GM19035 (cell line): ENCODE data around the gene SYNPO2.
"Not testable (repeated sequence)": the region's sequence is repeated elsewhere in the genome, so short reads cannot be mapped to it uniquely, and the experiment has no call there.

Experiments
- ATAC-seq: cut with Tn5 transposase; IDR thresholded peaks from one replicate; pipeline ENCODE4 v1.9.1; 2021; ENCODE audit not compliant: unreplicated experiment

SYNPO2 gene

DNA sequence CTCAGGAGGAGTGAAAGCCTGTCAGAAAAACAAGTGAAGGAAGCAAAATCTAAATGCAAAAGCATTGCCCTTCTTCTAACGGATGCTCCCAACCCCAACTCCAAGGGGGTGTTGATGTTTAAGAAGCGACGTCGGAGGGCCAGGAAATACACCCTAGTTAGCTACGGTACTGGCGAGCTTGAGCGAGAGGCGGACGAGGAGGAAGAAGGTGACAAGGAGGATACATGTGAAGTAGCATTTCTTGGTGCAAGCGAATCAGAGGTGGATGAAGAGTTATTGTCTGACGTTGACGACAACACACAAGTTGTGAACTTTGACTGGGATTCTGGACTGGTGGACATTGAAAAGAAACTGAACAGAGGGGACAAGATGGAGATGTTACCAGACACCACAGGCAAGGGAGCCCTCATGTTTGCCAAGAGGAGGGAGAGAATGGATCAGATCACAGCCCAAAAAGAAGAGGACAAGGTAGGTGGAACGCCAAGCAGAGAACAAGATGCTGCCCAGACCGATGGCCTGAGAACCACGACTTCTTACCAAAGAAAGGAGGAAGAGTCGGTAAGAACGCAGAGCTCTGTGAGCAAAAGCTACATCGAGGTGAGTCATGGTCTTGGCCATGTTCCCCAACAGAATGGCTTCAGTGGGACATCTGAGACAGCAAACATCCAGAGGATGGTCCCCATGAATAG, 141.3 kb downstream of the SYNPO2 start:
- no peak for ATAC-seq

DNA sequence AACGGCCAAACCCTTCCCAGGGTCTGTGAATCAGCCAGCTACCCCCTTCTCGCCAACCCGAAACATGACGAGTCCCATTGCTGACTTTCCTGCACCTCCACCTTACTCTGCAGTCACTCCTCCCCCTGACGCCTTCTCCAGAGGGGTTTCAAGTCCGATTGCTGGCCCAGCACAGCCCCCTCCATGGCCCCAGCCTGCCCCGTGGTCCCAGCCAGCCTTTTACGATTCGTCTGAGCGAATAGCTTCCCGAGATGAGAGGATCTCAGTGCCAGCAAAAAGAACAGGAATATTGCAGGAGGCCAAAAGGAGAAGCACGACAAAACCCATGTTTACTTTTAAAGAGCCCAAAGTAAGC, 141.9 kb downstream of the SYNPO2 start:
- ATAC-seq, result no peak

- no peak for ATAC-seq
These were observed 142.6 kb downstream of the SYNPO2 start for GRCh38 chr4:119031218-119031617.

DNA sequence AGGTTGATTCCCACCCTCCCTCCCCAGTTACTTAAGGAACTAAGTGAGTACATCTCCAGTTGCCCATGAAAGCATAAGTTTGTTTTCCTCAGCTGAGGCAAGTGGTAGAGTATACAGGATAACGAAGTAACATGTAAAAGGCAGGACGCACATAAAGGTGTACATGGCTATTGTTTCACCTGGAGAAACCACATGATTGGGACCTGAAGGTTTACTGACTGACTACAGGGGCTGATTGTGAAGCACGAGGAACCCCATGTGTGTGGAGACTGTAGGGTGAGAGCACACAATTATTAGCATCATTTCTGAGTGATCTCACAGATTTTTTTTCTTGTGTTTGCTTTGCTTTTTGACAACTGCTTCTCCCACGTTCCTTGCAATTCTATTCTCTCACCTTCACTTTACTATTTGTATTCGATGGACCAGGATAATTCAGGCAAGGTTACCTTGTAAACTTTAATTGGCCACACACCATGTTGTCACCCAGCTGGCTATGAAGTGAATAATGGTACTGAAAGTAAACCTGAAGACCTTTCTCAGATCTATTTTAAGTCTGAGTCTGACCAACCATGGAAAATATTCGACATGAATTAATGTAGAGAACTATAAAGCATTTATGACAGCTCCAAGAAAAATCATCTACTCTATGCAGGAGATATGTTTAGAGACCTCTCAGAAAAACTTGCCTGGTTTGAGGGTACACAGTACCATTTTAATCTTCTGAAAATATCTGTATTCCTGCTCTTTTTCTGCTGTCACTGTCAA, 144.4 kb downstream of the SYNPO2 start:
- no peak for ATAC-seq

GRCh38 chr4:119034276-119035008, 145.8 kb downstream of the SYNPO2 start:
- ATAC-seq, result no peak

DNA sequence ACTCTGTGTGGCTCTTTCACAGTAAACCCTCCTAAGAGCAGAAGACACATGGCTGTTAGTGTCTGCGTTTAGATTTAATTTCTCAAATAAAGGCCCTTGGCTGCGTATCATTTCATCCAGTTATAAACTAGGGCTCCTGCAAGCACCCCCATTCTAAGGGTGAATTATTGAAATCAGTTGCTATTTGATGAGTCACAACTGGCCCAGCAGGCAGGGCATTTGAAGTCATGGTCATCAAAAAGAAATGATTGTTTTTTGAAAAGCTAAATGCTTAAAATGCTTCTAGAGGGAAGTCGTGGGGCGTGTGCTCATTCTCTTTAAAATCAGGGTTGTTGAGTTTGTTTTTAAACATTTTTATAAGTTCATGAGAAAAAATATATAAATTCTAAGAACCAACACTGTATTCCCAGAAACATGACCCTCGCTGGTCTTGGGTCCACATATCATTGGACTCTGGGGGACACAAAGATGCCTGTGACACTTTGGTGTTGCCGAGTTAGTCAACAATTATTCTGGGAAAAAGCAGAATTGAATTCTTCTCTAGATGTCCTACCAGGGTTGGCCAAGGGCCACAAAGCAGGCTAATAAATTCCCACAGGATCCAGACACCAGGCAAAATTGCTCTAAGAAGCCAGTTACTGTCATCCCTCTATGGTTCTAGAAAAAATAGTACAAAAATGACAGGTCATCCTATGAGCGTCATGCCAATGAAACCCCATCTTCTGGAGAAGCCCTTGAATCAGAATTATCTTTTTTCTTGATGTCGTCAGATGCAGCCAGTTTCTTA, 147.5 kb downstream of the SYNPO2 start:
- no peak for ATAC-seq

GRCh38 chr4:119037709-119038108, 149.1 kb downstream of the SYNPO2 start:
- ATAC-seq, result no peak

GRCh38 chr4:119038116-119038841, 149.6 kb downstream of the SYNPO2 start:
- ATAC-seq, result peak; percentile 43

GRCh38 chr4:119039160-119039559, 150.5 kb downstream of the SYNPO2 start:
- ATAC-seq, result no peak

GRCh38 chr4:119039779-119040178, 151.1 kb downstream of the SYNPO2 start:
- no peak for ATAC-seq

DNA sequence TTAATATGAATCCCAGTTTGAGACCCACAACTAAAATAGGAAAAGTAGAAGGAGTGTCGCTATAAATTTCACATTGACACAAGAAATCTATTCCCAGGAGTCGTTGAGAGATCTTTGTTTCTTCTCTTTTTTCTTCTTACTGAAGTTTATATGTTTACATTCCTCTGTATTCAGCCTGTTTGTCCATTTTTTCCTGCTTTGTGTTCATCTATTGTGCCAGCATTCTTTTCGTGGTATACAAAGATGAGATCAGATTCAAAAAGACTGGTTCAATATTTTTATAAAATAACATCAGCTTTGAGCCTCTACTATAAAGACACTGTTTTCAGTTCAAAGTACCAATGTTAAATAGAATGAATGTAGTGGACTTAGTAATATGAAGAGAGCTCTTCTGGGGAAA, 151.6 kb downstream of the SYNPO2 start:
- no peak for ATAC-seq

DNA sequence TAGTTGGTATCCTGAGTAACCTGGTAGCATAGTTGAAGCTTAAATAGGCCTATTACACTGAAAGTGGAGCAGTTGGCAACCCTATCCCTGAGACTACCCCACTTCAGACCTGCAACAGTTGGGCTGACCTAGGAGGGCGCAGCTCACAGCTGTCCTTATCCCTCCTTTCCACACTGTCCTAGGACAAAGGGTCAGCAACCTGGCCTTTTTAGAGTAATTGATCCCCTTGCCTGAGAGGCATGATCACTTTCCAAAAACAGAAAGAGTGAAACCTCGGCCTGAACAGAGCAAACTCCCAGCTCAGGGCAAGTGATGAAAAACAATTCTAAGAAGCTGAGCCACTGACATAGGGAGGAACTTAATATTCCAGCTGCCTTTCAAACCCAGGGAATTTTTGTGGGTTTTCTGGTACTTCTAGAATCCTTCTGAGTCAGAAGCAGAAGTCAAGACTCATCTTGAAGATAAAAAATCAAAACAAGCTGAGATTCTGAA, 152.1 kb downstream of the SYNPO2 start:
- no peak for ATAC-seq

DNA sequence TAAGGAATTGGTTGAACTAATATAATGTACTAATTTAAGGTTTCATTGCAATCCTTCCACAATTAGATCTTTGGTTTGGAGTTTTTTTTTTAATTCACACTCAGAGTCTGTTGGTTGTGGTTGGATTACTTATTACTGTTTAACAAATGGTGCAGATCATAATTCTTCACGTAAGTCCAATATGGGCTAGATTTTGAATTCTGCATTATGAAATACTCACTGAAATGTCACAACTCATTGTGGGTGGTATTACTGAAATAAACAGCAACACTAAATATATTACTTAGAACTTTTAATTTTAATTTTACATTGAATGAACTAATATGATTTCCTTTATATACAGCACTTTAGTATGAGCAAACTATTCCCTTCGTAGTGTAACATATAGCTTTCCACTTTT, 152.7 kb downstream of the SYNPO2 start:
- no peak for ATAC-seq

GRCh38 chr4:119041951-119042560, 153.4 kb downstream of the SYNPO2 start:
- ATAC-seq, result peak; percentile 89

DNA sequence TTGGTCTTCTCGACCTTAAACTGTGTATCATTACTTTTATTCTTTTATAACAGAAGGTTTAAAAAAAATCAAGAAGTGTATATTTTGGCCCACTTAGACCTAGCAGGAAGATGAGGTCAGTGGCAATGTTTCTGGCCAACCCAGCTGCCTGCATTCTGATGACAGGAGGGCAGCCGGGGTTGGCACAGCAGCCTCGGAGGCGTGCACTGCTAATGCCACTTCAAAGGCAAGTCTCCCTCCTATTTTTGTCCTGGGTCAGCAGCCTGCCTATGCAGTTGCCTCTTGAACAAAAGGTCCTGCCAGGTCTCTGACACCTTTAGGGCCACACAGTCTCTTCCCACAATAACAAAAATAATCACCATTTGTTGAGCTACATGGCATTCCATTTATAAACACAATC, 157.6 kb downstream of the SYNPO2 start:
- no peak for ATAC-seq

- not testable (repeated sequence) for ATAC-seq
These were observed 158.4 kb downstream of the SYNPO2 start for GRCh38 chr4:119047059-119047458.

DNA sequence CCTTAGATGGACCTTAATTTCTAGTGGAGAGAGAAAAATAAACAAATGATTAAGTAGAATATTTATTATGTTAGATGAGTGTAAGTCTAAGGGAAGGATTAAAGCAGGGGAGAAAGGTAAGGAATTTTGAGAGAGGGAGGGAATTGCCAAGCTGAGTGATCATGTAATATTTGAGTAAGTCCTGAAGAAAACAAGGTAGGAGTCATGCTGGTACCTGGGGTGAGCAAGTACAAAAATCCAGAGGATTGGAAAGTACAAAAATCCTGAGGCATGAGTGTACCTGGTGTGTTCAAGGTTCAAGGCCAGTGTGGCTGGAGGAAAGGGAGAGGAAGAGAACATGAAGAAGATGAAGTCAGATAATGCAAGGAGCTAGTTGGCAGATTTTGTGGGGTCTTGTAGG, 159.8 kb downstream of the SYNPO2 start:
- ATAC-seq, result no peak

DNA sequence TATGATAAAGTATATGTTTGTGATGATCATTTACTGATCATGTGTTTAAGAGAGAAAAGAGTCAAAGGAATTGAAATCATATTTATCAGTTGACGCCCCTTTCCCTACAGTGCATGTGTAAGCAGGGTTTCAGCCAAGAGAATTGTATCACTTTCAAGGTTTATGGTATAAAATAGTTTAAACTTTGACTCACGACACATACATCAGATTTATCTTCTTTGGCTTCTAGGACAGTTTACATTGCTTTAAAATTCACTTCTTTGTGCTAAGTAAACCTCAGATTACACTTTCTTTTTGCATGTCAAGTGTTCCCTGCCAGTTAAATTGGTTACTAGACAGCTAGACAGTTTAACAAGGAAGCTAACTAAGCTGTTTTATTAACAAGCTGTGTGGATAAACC, 160.7 kb downstream of the SYNPO2 start:
- ATAC-seq, result no peak

- no peak for ATAC-seq
These were observed 162.0 kb downstream of the SYNPO2 start for GRCh38 chr4:119050527-119051090.

GRCh38 chr4:119053245-119053644, 164.6 kb downstream of the SYNPO2 start:
- no peak for ATAC-seq
